B cell (primary cell): ENCODE measurements around the gene FBN1. TPM values are rescaled to one million over a fixed set of nuclear protein-coding genes. Genes with fewer than 3 reads are reported as not detected.

ENCODE experiments used
- ATAC-seq: fragments of 200-7000 bp; cut with Tn5 transposase; one replicate; pipeline ENCODE4 v1.10.0; 2021; ENCODE audit warnings: low read depth, mild to moderate bottlenecking, moderate number of reproducible peaks, moderate library complexity
- CTCF ChIA-PET: fragments of 350-600 bp; sonication (Branson Sonifier 250); formaldehyde crosslinking; loops from one replicate; lab custom pipeline; 2021; ENCODE audit warnings: antibody characterized with exemption, inconsistent platforms; lab: Charles Lee
- POLR2A ChIA-PET: fragments of 350-600 bp; sonication (Branson Sonifier 250); formaldehyde crosslinking; loops from one replicate; lab custom pipeline; 2021; ENCODE audit warnings: antibody characterized with exemption; lab: Charles Lee
- DNase-seq: peaks from one replicate; pipeline ENCODE4 v3.0.0; 2013
- H2AFZ ChIP-seq: 2 replicates; pipeline ENCODE4 v1.6.1; 2012; ENCODE audit warnings: mild to moderate bottlenecking, low read depth, low read length; ENCODE audit not compliant: insufficient read depth, poor library complexity, severe bottlenecking
- H3K27ac ChIP-seq, 2 donors: 1 replicate in 1 of 2; 2 replicates in 1 of 2; pipeline ENCODE4 v1.5.1; 2012 to 2013; ENCODE audit warnings: low read length in 2 of 2, mild to moderate bottlenecking in 2 of 2, moderate library complexity in 1 of 2
- H3K27me3 ChIP-seq, 4 experiments: fragments of 200-600 bp in 1 of 4; sonication (generic) in 1 of 4; replicated peaks in 1 of 4; 1 replicate in 2 of 4; 2 replicates in 2 of 4; pipeline versions ENCODE4 v1.6.1 to v1.7.0; 2013 to 2016; ENCODE audit warnings: low read length in 3 of 4, mild to moderate bottlenecking in 2 of 4, mixed read lengths in 1 of 4, moderate library complexity in 1 of 4; ENCODE audit not compliant: insufficient read depth in 4 of 4, control insufficient read depth in 3 of 4; ENCODE audit errors: control extremely low read depth in 1 of 4
- H3K36me3 ChIP-seq, 2 experiments: replicated peaks in 1 of 2; 1 replicate in 1 of 2; 2 replicates in 1 of 2; pipeline versions ENCODE4 v1.6.1 to v1.7.1; 2013; ENCODE audit warnings: low read length in 1 of 2; ENCODE audit not compliant: insufficient read depth in 2 of 2, control insufficient read depth in 1 of 2; ENCODE audit errors: control extremely low read depth in 1 of 2, extremely low read depth in 1 of 2
- H3K4me1 ChIP-seq, 2 donors: fragments of 200-600 bp in 1 of 2; sonication (generic) in 1 of 2; 1 replicate in 1 of 2; 2 replicates in 1 of 2; pipeline versions ENCODE4 v1.5.1 to v1.6.1; 2013 to 2017; ENCODE audit warnings: low read length in 2 of 2; ENCODE audit not compliant: control insufficient read depth in 2 of 2, insufficient read depth in 2 of 2
- H3K4me2 ChIP-seq: replicated peaks from 2 replicates; pipeline ENCODE3; 2012; ENCODE audit warnings: mild to moderate bottlenecking, low read depth, low read length; ENCODE audit not compliant: poor library complexity, severe bottlenecking
- H3K4me3 ChIP-seq, 5 experiments: fragments of 200-600 bp in 1 of 5; sonication (generic) in 1 of 5; 1 replicate in 3 of 5; 2 replicates in 2 of 5; pipeline versions ENCODE4 v1.5.1 to v1.7.0; 2011 to 2016; ENCODE audit warnings: low read length in 4 of 5, mild to moderate bottlenecking in 4 of 5, low read depth in 2 of 5, control low read depth in 1 of 5, moderate library complexity in 1 of 5; ENCODE audit not compliant: insufficient read depth in 1 of 5; ENCODE audit errors: control extremely low read depth in 1 of 5, extremely low read depth in 1 of 5
- H3K79me2 ChIP-seq: fragments of 200-600 bp; sonication (generic); one replicate; pipeline ENCODE4 v1.6.0; 2016; ENCODE audit warnings: low read length; ENCODE audit not compliant: control insufficient read depth, insufficient read depth
- H3K9ac ChIP-seq: fragments of 200-600 bp; sonication (generic); 2 replicates; pipeline ENCODE4 v1.6.1; 2017; ENCODE audit warnings: mild to moderate bottlenecking, low read length, moderate library complexity
- H3K9me3 ChIP-seq, 3 donors: one replicate each; pipeline versions ENCODE4 v1.6.1 to v1.7.1; 2013; ENCODE audit warnings: low read length in 2 of 3; ENCODE audit not compliant: control insufficient read depth in 2 of 3, insufficient read depth in 1 of 3; ENCODE audit errors: control extremely low read depth in 1 of 3
- H4K20me1 ChIP-seq: 2 replicates; pipeline ENCODE4 v1.6.0; 2012; ENCODE audit warnings: mild to moderate bottlenecking, low read length; ENCODE audit not compliant: insufficient read depth, control insufficient read depth, poor library complexity, severe bottlenecking
- H3K27ac Mint-ChIP-seq: one replicate; pipeline ENCODE4 v1.8.0; 2021; ENCODE audit warnings: mixed read lengths
- H3K27me3 Mint-ChIP-seq: one replicate; pipeline ENCODE4 v1.8.0; 2021; ENCODE audit warnings: mixed read lengths
- H3K4me1 Mint-ChIP-seq: one replicate; pipeline ENCODE4 v1.8.0; 2021; ENCODE audit warnings: mixed read lengths
- H3K4me3 Mint-ChIP-seq: one replicate; pipeline ENCODE4 v1.8.0; 2021; ENCODE audit warnings: mixed read lengths
- H3K9me3 Mint-ChIP-seq: one replicate; pipeline ENCODE4 v1.8.0; 2022; ENCODE audit warnings: mixed read lengths; ENCODE audit not compliant: insufficient read depth
- EZH2 ChIP-seq: IDR thresholded peaks from 2 replicates; pipeline ENCODE4 v1.6.1; 2012; ENCODE audit warnings: borderline replicate concordance, low read depth, mild to moderate bottlenecking, moderate library complexity, low read length; ENCODE audit not compliant: insufficient read depth, poor library complexity, severe bottlenecking
- WGBS: methylation state at CpG from one replicate; pipeline ENCODE4 v1.1.5; 2013; ENCODE audit warnings: missing lambda C conversion rate; ENCODE audit not compliant: insufficient coverage; 5-methylcytosine and 5-hydroxymethylcytosine counted together
- intact Hi-C: fragments of 100-400 bp; cut with micrococcal nuclease; formaldehyde crosslinking; loops from one replicate; pipeline ENCODE4 v1.10.0; 2022
- polyA plus RNA-seq: library from polyadenylated mRNA; depleted of rRNA; stranded (reverse); fragments of >200 nt; gene quantifications from 2 replicates; pipeline ENCODE4 v1.2.3, GENCODE V29; 2012
- total RNA-seq, 2 donors: library from RNA; stranded (reverse); fragments of 120-200 nt in 1 of 2; gene quantifications; 1 replicate in 1 of 2; 2 replicates in 1 of 2; pipeline versions ENCODE4 v1.2.3 to v1.2.4, GENCODE V29; 2013 to 2022
- TF ChIP-seq, protein P1 (sequence below): fragments of 200-600 bp; IDR thresholded peaks from one replicate; pipeline ENCODE4 v1.8.0; 2022; ENCODE audit warnings: antibody characterized with exemption, mild to moderate bottlenecking

The FBN1 gene
- total and polyA plus RNA-seq, 2 donors (not counting 1 experiment from before 2014, with no cell fraction given) = 0.15 to 0.25 TPM

DNA sequence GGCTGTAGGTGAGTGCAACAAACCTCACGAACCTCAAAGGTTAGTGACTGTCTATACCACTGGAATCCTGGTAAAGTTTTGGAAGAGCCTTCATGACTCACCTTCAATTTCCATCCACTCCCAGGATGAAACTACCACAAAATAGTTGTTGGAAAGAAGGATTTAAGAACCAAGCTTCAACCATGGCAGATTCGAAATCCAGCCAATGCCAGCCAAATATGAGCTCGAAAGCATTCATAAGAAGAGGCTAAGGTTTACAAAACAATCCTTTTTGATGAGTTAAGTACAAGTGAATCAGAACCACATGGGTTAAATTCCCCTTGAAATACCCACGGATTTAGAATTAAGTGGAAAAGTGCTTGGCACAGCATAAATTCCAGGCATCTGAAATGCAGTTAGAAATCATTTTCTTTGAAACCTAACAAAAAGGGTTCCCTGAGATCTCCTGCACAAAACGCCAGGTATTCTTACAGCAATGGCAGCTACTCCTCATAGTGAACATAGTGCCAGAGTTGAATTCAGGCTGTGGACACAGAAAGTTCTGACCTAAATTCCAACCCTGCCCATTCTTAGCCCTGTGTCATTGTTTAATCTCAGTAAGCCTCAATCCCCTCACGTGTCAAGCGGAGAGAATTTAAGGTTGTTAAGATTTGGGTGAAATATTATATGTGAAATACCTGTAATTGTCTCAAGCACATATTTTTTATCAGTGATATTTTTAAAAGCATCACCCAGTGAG lies 89.2 kb downstream of the FBN1 start:
- ChIA-PET CTCF (no interaction called here), POLR2A (no interaction called here)
- WGBS = 100% methylated on average over 3 of the region's 7 CpGs
- H3K27me3 ChIP-seq = no peaks in the 10 kb centered on the region
- no peaks in the 10 kb centered on the region for H3K79me2 ChIP-seq
- H3K27me3 Mint-ChIP-seq = peaks cover 7% of the 10 kb centered on the region
- no peak overlapping the region for H3K4me2 ChIP-seq
- no peak overlapping the region for H2AFZ ChIP-seq
- DNase-seq = no peak
- H3K9ac ChIP-seq = no peak overlapping the region
- H3K27ac Mint-ChIP-seq = no peak overlapping the region
- no peaks in the 10 kb centered on the region for H4K20me1 ChIP-seq
- no peaks in the 10 kb centered on the region for H3K4me1 Mint-ChIP-seq
- H3K4me3 ChIP-seq = no peak overlapping the region
- no peaks in the 10 kb centered on the region for H3K9me3 Mint-ChIP-seq
- H3K36me3 ChIP-seq = no peaks in the 10 kb centered on the region
- ATAC-seq = no peak
- H3K27ac ChIP-seq = no peak overlapping the region
- intact Hi-C loops = no loop called here
- H3K4me1 ChIP-seq = no peaks in the 10 kb centered on the region
- TF ChIP-seq, protein P1, sequence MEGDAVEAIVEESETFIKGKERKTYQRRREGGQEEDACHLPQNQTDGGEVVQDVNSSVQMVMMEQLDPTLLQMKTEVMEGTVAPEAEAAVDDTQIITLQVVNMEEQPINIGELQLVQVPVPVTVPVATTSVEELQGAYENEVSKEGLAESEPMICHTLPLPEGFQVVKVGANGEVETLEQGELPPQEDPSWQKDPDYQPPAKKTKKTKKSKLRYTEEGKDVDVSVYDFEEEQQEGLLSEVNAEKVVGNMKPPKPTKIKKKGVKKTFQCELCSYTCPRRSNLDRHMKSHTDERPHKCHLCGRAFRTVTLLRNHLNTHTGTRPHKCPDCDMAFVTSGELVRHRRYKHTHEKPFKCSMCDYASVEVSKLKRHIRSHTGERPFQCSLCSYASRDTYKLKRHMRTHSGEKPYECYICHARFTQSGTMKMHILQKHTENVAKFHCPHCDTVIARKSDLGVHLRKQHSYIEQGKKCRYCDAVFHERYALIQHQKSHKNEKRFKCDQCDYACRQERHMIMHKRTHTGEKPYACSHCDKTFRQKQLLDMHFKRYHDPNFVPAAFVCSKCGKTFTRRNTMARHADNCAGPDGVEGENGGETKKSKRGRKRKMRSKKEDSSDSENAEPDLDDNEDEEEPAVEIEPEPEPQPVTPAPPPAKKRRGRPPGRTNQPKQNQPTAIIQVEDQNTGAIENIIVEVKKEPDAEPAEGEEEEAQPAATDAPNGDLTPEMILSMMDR = no peak
- no peak for TF ChIP-seq EZH2
- H3K9me3 ChIP-seq = no peaks in the 10 kb centered on the region
- H3K4me3 Mint-ChIP-seq = no peak overlapping the region

DNA sequence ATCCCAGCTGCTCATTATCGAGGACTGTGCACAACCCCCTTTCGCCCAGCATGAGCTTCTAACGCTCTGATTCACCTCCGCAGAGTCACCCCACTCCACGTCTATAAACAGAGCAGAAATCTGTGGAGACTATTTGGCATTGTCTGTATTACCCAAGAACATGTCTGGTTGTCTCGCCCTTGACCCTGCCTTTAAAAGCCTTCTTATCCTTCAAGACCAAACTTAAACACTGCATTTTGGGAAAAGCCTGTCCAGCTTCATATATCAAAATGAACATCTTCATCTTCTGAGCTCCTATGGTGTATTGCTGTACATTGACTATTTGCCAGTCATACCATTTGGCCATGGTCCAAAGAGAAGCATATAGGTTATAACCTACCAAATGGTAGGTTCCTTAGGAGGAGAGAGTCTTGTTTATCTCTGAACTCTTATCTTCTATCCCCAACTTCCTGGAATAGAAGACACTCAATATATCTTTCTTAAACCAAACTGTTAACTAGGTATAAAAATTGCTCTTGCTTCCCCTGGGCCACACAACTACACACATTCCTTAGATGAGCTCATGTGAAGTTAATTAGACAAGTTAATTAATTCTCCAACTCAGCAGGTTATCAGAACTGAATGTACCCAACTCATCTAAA lies 90.1 kb downstream of the FBN1 start:
- Mint-ChIP-seq H3K27ac (no peak overlapping the region), H3K9me3 (no peaks in the 10 kb centered on the region), H3K27me3 (peaks cover 6% of the 10 kb centered on the region), H3K4me1 (no peaks in the 10 kb centered on the region), H3K4me3 (no peak overlapping the region)
- intact Hi-C loops = no loop called here
- whole genome bisulfite sequencing = 97% methylated on average over 6 of the region's 6 CpGs
- Histone ChIP-seq H3K9ac (no peak overlapping the region), H2AFZ (no peak overlapping the region), H3K27me3 (no peaks in the 10 kb centered on the region), H3K27ac (no peak overlapping the region), H3K4me2 (no peak overlapping the region), H3K79me2 (no peaks in the 10 kb centered on the region), H3K4me3 (no peak overlapping the region), H3K9me3 (no peaks in the 10 kb centered on the region), H3K4me1 (no peaks in the 10 kb centered on the region), H3K36me3 (no peaks in the 10 kb centered on the region), H4K20me1 (no peaks in the 10 kb centered on the region)
- no peak for ATAC-seq
- ChIA-PET POLR2A (no interaction called here), CTCF (no interaction called here)
- TF ChIP-seq, protein P1 = no peak
- TF ChIP-seq EZH2 = no peak
- DNase-seq = no peak
